ENCODE measurements around the gene UMOD.
"Not testable (repeated sequence)": the region's sequence is repeated elsewhere in the genome, so short reads cannot be mapped to it uniquely, and the experiment has no call there.

The UMOD gene

GRCh38 chr16:20320178-20320577 lies 32.3 kb downstream of the UMOD start:
- no peak for DNase-seq

- DNase-seq, result no peak
These were observed 33.1 kb downstream of the UMOD start for GRCh38 chr16:20319406-20319805.

GRCh38 chr16:20318437-20318836 lies 34.1 kb downstream of the UMOD start:
- no peak for DNase-seq

- DNase-seq, result no peak
These were observed 34.5 kb downstream of the UMOD start for GRCh38 chr16:20318006-20318405.

GRCh38 chr16:20317117-20317516 lies 35.4 kb downstream of the UMOD start:
- no peak for DNase-seq

- no peak for DNase-seq
These were observed 35.8 kb downstream of the UMOD start for GRCh38 chr16:20316715-20317114.

- no peak for DNase-seq
These were observed 36.8 kb downstream of the UMOD start for GRCh38 chr16:20315764-20316163.

GRCh38 chr16:20314575-20314974 lies 37.9 kb downstream of the UMOD start:
- DNase-seq, result no peak

GRCh38 chr16:20313741-20314140 lies 38.8 kb downstream of the UMOD start:
- no peak for DNase-seq

- DNase-seq, result not testable (repeated sequence)
These were observed 39.9 kb downstream of the UMOD start for GRCh38 chr16:20312536-20313095.

- DNase-seq, result no peak
These were observed 41.0 kb downstream of the UMOD start for GRCh38 chr16:20311548-20311947.

- DNase-seq, result no peak
These were observed 41.8 kb downstream of the UMOD start for GRCh38 chr16:20310421-20311395.

GRCh38 chr16:20309786-20310185 lies 42.7 kb downstream of the UMOD start:
- no peak for DNase-seq

GRCh38 chr16:20308801-20309590 lies 43.5 kb downstream of the UMOD start:
- DNase-seq, result no peak

- no peak for DNase-seq
These were observed 44.2 kb downstream of the UMOD start for GRCh38 chr16:20308266-20308665.

- no peak for DNase-seq
These were observed 44.7 kb downstream of the UMOD start for GRCh38 chr16:20307791-20308190.

- no peak for DNase-seq
These were observed 45.3 kb downstream of the UMOD start for GRCh38 chr16:20307240-20307671.

- DNase-seq, result no peak
These were observed 46.1 kb downstream of the UMOD start for GRCh38 chr16:20306401-20306800.

GRCh38 chr16:20303012-20303411 lies 49.5 kb downstream of the UMOD start:
- no peak for DNase-seq

- no peak for DNase-seq
These were observed 50.1 kb downstream of the UMOD start for GRCh38 chr16:20302389-20302788.

GRCh38 chr16:20301840-20302239 lies 50.7 kb downstream of the UMOD start:
- no peak for DNase-seq

GRCh38 chr16:20300312-20301097 lies 52.0 kb downstream of the UMOD start:
- DNase-seq, result peak; percentile 23

- no peak for DNase-seq
These were observed 54.1 kb downstream of the UMOD start for GRCh38 chr16:20298452-20298851.
